H1 (cell line): ENCODE data around the gene DYNLT1. TPM values are rescaled to one million over a fixed set of nuclear protein-coding genes. Genes with fewer than 3 reads are reported as not detected.

ENCODE experiments used
- CTCF ChIA-PET: fragments of 300-600 bp; sonication (Branson Sonifier 250); formaldehyde crosslinking; loops from one replicate; lab custom pipeline; 2021; ENCODE audit not compliant: partially characterized antibody; lab: Charles Lee
- POLR2A ChIA-PET: fragments of 300-600 bp; sonication (Branson Sonifier 250); formaldehyde crosslinking; loops from one replicate; lab custom pipeline; 2021; ENCODE audit warnings: inconsistent platforms; ENCODE audit not compliant: partially characterized antibody; lab: Charles Lee
- DNase-seq, 2 experiments: peaks; one replicate each; pipeline versions ENCODE4 v3.0.0 to v3.0.0-alpha.2; 2010 to 2022; ENCODE audit warnings: low spot score in 2 of 2, low read depth in 1 of 2, mixed read lengths in 1 of 2
- FAIRE-seq: peaks from 2 replicates; lab custom pipeline; 2011; peaks lifted over from hg19 to GRCh38; lab: Jason Lieb, UNC
- H2AFZ ChIP-seq: 2 replicates; pipeline ENCODE4 v1.8.1; 2012; ENCODE audit warnings: low read length, inconsistent platforms
- H2AK5ac ChIP-seq: 2 replicates; pipeline ENCODE4 v1.6.1; 2013; ENCODE audit warnings: low read depth, low read length
- H2BK120ac ChIP-seq: replicated peaks from 2 replicates; pipeline ENCODE3; 2013; ENCODE audit warnings: low read depth, low read length, inconsistent platforms
- H2BK12ac ChIP-seq: 2 replicates; pipeline ENCODE4 v1.6.1; 2013; ENCODE audit warnings: low read depth, low read length
- H2BK15ac ChIP-seq: 2 replicates; pipeline ENCODE4 v1.6.1; 2013; ENCODE audit warnings: low read length
- H2BK20ac ChIP-seq: 2 replicates; pipeline ENCODE4 v1.6.1; 2013; ENCODE audit warnings: low read length
- H2BK5ac ChIP-seq: 2 replicates; pipeline ENCODE4 v1.6.1; 2013; ENCODE audit warnings: low read depth, low read length
- H3K14ac ChIP-seq: 2 replicates; pipeline ENCODE4 v1.6.1; 2013; ENCODE audit warnings: inconsistent platforms; ENCODE audit not compliant: insufficient read length
- H3K18ac ChIP-seq: 2 replicates; pipeline ENCODE4 v1.6.1; 2013; ENCODE audit warnings: low read length; ENCODE audit errors: extremely low read depth
- H3K23ac ChIP-seq: 2 replicates; pipeline ENCODE4 v1.6.1; 2013; ENCODE audit warnings: inconsistent platforms; ENCODE audit not compliant: insufficient read length
- H3K23me2 ChIP-seq: 2 replicates; pipeline ENCODE4 v1.6.1; 2013; ENCODE audit warnings: low read depth, low read length
- H3K27ac ChIP-seq: 2 replicates; pipeline ENCODE4 v1.6.1; 2011; ENCODE audit warnings: low read depth, low read length, inconsistent platforms
- H3K27me3 ChIP-seq, 4 experiments: replicated peaks in 1 of 4; 1 replicate in 1 of 4; 2 replicates in 3 of 4; pipeline versions ENCODE4 v1.6.1 to v1.8.1; 2011 to 2013; ENCODE audit warnings: low read length in 3 of 4, mild to moderate bottlenecking in 3 of 4, inconsistent platforms in 2 of 4, mixed read lengths in 2 of 4, moderate library complexity in 1 of 4; ENCODE audit not compliant: control insufficient read depth in 3 of 4, insufficient read depth in 3 of 4; ENCODE audit errors: extremely low read depth in 1 of 4
- H3K36me3 ChIP-seq, 4 experiments: 2 replicates each; pipeline versions ENCODE4 v1.6.1 to v1.8.1; 2011 to 2013; ENCODE audit warnings: mild to moderate bottlenecking in 4 of 4, low read length in 3 of 4, moderate library complexity in 2 of 4, control low read depth in 1 of 4, inconsistent platforms in 1 of 4; ENCODE audit not compliant: insufficient read depth in 4 of 4, control insufficient read depth in 2 of 4
- H3K4ac ChIP-seq: replicated peaks from 2 replicates; pipeline ENCODE3; 2013; ENCODE audit warnings: low read length, low read depth, mixed read lengths, inconsistent platforms; ENCODE audit not compliant: insufficient read length
- H3K4me1 ChIP-seq, 4 experiments: replicated peaks in 1 of 4; 1 replicate in 1 of 4; 2 replicates in 3 of 4; pipeline versions ENCODE4 v1.6.1 to v1.8.1; 2011 to 2013; ENCODE audit warnings: low read length in 3 of 4, inconsistent platforms in 2 of 4, mixed read lengths in 1 of 4; ENCODE audit not compliant: insufficient read depth in 4 of 4, control insufficient read depth in 3 of 4
- H3K4me2 ChIP-seq, 2 experiments: 2 replicates each; pipeline versions ENCODE4 v1.6.1 to v1.8.1; 2011 to 2013; ENCODE audit warnings: low read depth in 2 of 2, low read length in 2 of 2, control low read depth in 1 of 2, inconsistent platforms in 1 of 2, mild to moderate bottlenecking in 1 of 2; ENCODE audit not compliant: insufficient read depth in 1 of 2
- H3K4me3 ChIP-seq, 4 experiments: fragments of 200-600, 300-600 bp in 1 of 4; sonication (generic), shearing (Covaris generic), sonication (Bioruptor Twin) in 1 of 4; 2 replicates each; pipeline versions ENCODE4 v1.5.1 to v1.8.1; 2011 to 2016; ENCODE audit warnings: low read length in 4 of 4, low read depth in 3 of 4, control low read depth in 2 of 4, inconsistent platforms in 2 of 4, mild to moderate bottlenecking in 2 of 4, mixed read lengths in 1 of 4, moderate library complexity in 1 of 4; ENCODE audit not compliant: insufficient read depth in 2 of 4; ENCODE audit errors: extremely low read depth in 1 of 4
- H3K56ac ChIP-seq: replicated peaks from 2 replicates; pipeline ENCODE3; 2013; ENCODE audit warnings: low read depth, mild to moderate bottlenecking, mixed read lengths, low read length, inconsistent platforms; ENCODE audit not compliant: insufficient read length
- H3K79me1 ChIP-seq: 2 replicates; pipeline ENCODE4 v1.6.1; 2013; ENCODE audit warnings: low read depth, low read length, control low read depth
- H3K79me2 ChIP-seq, 2 experiments: 2 replicates each; pipeline versions ENCODE4 v1.6.1 to v1.8.1; 2012 to 2013; ENCODE audit warnings: low read length in 2 of 2, mild to moderate bottlenecking in 2 of 2, inconsistent platforms in 1 of 2; ENCODE audit not compliant: insufficient read depth in 2 of 2, control insufficient read depth in 1 of 2
- H3K9ac ChIP-seq, 4 experiments: replicated peaks in 1 of 4; 1 replicate in 1 of 4; 2 replicates in 3 of 4; pipeline versions ENCODE4 v1.6.1 to v1.8.1; 2011 to 2013; ENCODE audit warnings: low read depth in 3 of 4, low read length in 3 of 4, control low read depth in 2 of 4, mild to moderate bottlenecking in 2 of 4, moderate library complexity in 2 of 4, inconsistent platforms in 1 of 4; ENCODE audit errors: extremely low read depth in 1 of 4
- H3K9me3 ChIP-seq, 2 experiments: 2 replicates each; pipeline versions ENCODE4 v1.6.1 to v1.8.1; 2012 to 2013; ENCODE audit warnings: mild to moderate bottlenecking in 2 of 2, moderate library complexity in 2 of 2, control low read depth in 1 of 2, inconsistent platforms in 1 of 2, low read depth in 1 of 2, low read length in 1 of 2, mixed read lengths in 1 of 2; ENCODE audit not compliant: insufficient read depth in 2 of 2
- H4K20me1 ChIP-seq, 2 experiments: replicated peaks in 1 of 2; 2 replicates each; pipeline versions ENCODE3 to v1.8.1; 2011 to 2013; ENCODE audit warnings: inconsistent platforms in 2 of 2, low read length in 2 of 2, mild to moderate bottlenecking in 1 of 2; ENCODE audit not compliant: insufficient read depth in 2 of 2, control insufficient read depth in 1 of 2
- H4K5ac ChIP-seq: 2 replicates; pipeline ENCODE4 v1.6.1; 2013; ENCODE audit warnings: low read length, low read depth, mixed read lengths, inconsistent platforms; ENCODE audit not compliant: insufficient read length
- H4K8ac ChIP-seq: 2 replicates; pipeline ENCODE4 v1.8.0; 2013; ENCODE audit warnings: mild to moderate bottlenecking, moderate library complexity, low read length, inconsistent platforms; ENCODE audit not compliant: insufficient read depth; ENCODE audit errors: extremely low read depth
- H4K91ac ChIP-seq: replicated peaks from 2 replicates; pipeline ENCODE3; 2013; ENCODE audit warnings: low read length, mixed read lengths, inconsistent platforms; ENCODE audit not compliant: insufficient read length
- BRCA1 ChIP-seq: IDR thresholded peaks from 2 replicates; pipeline ENCODE4 v1.6.1; 2012; ENCODE audit warnings: low read depth, low read length, improper control_type of control experiment
- CHD2 ChIP-seq: IDR thresholded peaks from 2 replicates; pipeline ENCODE4 v1.6.1; 2012; ENCODE audit warnings: low read length, improper control_type of control experiment
- GABPA ChIP-seq: IDR thresholded peaks from 2 replicates; pipeline ENCODE4 v1.6.1; 2011; ENCODE audit warnings: mild to moderate bottlenecking, low read length, moderate library complexity, borderline replicate concordance; ENCODE audit not compliant: insufficient read depth
- KDM4A ChIP-seq: IDR thresholded peaks from one replicate; pipeline ENCODE4 v1.7.1; 2012; ENCODE audit warnings: low read depth, mild to moderate bottlenecking, moderate library complexity, low read length, inconsistent platforms; ENCODE audit not compliant: severe bottlenecking
- NANOG ChIP-seq: IDR thresholded peaks from 2 replicates; pipeline ENCODE4 v1.6.1; 2011; ENCODE audit warnings: low read length, low read depth, mild to moderate bottlenecking, inconsistent platforms; ENCODE audit not compliant: insufficient read depth, poor library complexity, severe bottlenecking
- POU5F1 ChIP-seq: IDR thresholded peaks from 2 replicates; pipeline ENCODE4 v1.6.1; 2011; ENCODE audit warnings: low read depth, mild to moderate bottlenecking, low read length, moderate library complexity
- RBBP5 ChIP-seq: IDR thresholded peaks from 2 replicates; pipeline ENCODE4 v1.7.1; 2012; ENCODE audit warnings: low read depth, mild to moderate bottlenecking, inconsistent platforms, low read length, moderate library complexity, borderline replicate concordance
- RNF2 ChIP-seq: fragments of 200-900, 300-1000 bp; sonication (generic); IDR thresholded peaks from 2 replicates; pipeline ENCODE4 v1.7.1; 2016; ENCODE audit warnings: borderline replicate concordance, low read depth, mild to moderate bottlenecking, antibody characterized with exemption, low read length; ENCODE audit not compliant: poor library complexity, severe bottlenecking; ENCODE audit errors: missing control alignments
- TCF12 ChIP-seq: IDR thresholded peaks from 2 replicates; pipeline ENCODE4 v1.6.1; 2011; ENCODE audit warnings: low read depth, mild to moderate bottlenecking, low read length
- WGBS, 2 experiments: shearing (Covaris generic) in 1 of 2; methylation state at CpG; one replicate each; pipeline versions ENCODE4 v1.1.6 to v1.1.7; 2013 to 2015; ENCODE audit warnings: low lambda C conversion rate in 2 of 2, mixed read lengths in 2 of 2, inconsistent platforms in 1 of 2, low coverage in 1 of 2, missing lambda C conversion rate in 1 of 2; ENCODE audit not compliant: insufficient replicate concordance in 2 of 2, insufficient coverage in 1 of 2, insufficient read length in 1 of 2; ENCODE audit errors: extremely low coverage in 1 of 2, missing lambda C conversion rate in 1 of 2; 5-methylcytosine and 5-hydroxymethylcytosine counted together
- polyA plus RNA-seq, 7 experiments: library from polyadenylated mRNA; depleted of rRNA in 3 of 7; stranded (reverse) in 5 of 7; unstranded in 2 of 7; fragments of >200 nt in 5 of 7; fragments of 200-250 nt in 2 of 7; gene quantifications; 1 replicate in 5 of 7; 2 replicates in 1 of 7; 4 replicates in 1 of 7; pipeline versions ENCODE4 v1.2.1 to v1.2.3, GENCODE V29; 2011 to 2013; ENCODE audit warnings: missing spikeins in 2 of 7, mixed read lengths in 2 of 7
- total RNA-seq: library from RNA; stranded (reverse); fragmentation: NEBNext Ultra II Directional; extraction: Animal tissue kit (Norgen Biotek cat#: 25700); gene quantifications from 2 replicates; pipeline ENCODE4 v1.2.1, GENCODE V29; 2021
- TF ChIP-seq, protein P1 (sequence below): IDR thresholded peaks from 2 replicates; pipeline ENCODE4 v1.6.1; 2011; ENCODE audit warnings: low read depth, mild to moderate bottlenecking, low read length; ENCODE audit not compliant: insufficient read depth
- TF ChIP-seq, protein P2 (sequence below): IDR thresholded peaks from 2 replicates; pipeline ENCODE4 v1.6.1; 2011; ENCODE audit warnings: low read length, improper control_type of control experiment

DYNLT1 gene
- total and polyA plus RNA-seq, 2 of the 8 experiments (the other 6 are each of a cell fraction or from before 2014, with no cell fraction given): 119 to 245 TPM

DNA sequence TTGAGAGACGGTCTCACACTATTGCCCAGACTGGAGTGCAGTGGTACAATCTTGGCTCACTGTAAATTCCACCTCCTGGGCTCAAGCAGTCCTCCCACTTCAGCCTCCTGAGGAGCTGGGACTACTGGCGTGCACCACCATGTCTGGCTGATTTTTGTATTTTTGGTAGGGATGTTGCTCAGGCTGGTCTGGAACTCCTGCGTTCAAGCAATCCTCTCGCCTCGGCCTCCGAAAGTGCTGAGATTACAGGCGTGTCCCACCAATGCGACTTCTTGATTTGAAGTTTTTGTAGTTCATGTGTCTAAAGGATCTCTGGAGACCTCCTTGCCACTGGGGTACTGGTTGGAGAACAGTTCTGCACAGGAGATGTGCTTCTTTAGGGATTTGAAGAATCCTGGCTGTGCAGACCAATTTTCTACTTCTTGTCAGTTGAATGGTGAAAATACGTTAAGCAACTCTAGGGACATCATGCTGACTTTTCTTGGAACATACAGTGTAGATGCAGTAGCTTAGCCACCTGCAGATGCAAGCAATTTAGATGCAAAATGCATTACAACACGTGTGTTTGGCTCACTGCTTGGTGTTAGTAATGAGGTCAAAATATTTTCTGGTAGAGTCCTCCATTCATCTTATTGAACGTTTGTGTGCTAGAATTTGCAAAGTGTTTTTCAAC, 33.5 kb upstream of the DYNLT1 start:
- no peak overlapping the region for H3K14ac ChIP-seq
- H2AFZ ChIP-seq: no peak overlapping the region
- H3K23ac ChIP-seq: no peak overlapping the region
- DNase-seq (no peak), FAIRE-seq (no peak)
- no peak overlapping the region for H3K4ac ChIP-seq
- H3K27me3 ChIP-seq: no peaks in the 10 kb centered on the region
- H2BK15ac ChIP-seq: no peak overlapping the region
- no peak overlapping the region for H3K18ac ChIP-seq
- POLR2A ChIA-PET: no interaction called here
- H3K9me3 ChIP-seq: no peaks in the 10 kb centered on the region
- no peak overlapping the region for H2BK120ac ChIP-seq
- H2BK20ac ChIP-seq: no peak overlapping the region
- no peak overlapping the region for H4K91ac ChIP-seq
- no peak overlapping the region for H2BK12ac ChIP-seq
- H3K4me1 ChIP-seq: no peaks in the 10 kb centered on the region
- H3K79me1 ChIP-seq: no peaks in the 10 kb centered on the region
- H3K9ac ChIP-seq: no peak overlapping the region
- H2BK5ac ChIP-seq: no peak overlapping the region
- H3K56ac ChIP-seq: no peak overlapping the region
- H3K79me2 ChIP-seq: no peaks in the 10 kb centered on the region
- no peaks in the 10 kb centered on the region for H3K23me2 ChIP-seq
- WGBS, 2 experiments: 84% methylated on average over 11 of the region's 11 CpGs; no CpG with 5 or more reads in 1 of the 2 experiments
- no peak overlapping the region for H4K5ac ChIP-seq
- H4K20me1 ChIP-seq: no peaks in the 10 kb centered on the region
- H3K4me3 ChIP-seq: no peak overlapping the region
- H2AK5ac ChIP-seq: no peak overlapping the region
- no peak overlapping the region for H4K8ac ChIP-seq
- H3K27ac ChIP-seq: no peak overlapping the region
- H3K36me3 ChIP-seq: no peaks in the 10 kb centered on the region
- CTCF ChIA-PET: interaction anchor here (0.5 to 1.2 kb wide), 4 partner anchors 18 to 447 kb away, joined by 3 to 4 read pairs (median 4); no protein-coding TSS in a partner anchor
- H3K4me2 ChIP-seq: no peak overlapping the region
- TF ChIP-seq TCF12: no peak
- no peak for TF ChIP-seq CHD2
- no peak for TF ChIP-seq POU5F1
- TF ChIP-seq, protein P1, sequence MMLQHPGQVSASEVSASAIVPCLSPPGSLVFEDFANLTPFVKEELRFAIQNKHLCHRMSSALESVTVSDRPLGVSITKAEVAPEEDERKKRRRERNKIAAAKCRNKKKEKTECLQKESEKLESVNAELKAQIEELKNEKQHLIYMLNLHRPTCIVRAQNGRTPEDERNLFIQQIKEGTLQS: no peak
- TF ChIP-seq BRCA1: no peak
- no peak for TF ChIP-seq RBBP5
- no peak for TF ChIP-seq NANOG
- TF ChIP-seq GABPA: no peak
- TF ChIP-seq, protein P2, sequence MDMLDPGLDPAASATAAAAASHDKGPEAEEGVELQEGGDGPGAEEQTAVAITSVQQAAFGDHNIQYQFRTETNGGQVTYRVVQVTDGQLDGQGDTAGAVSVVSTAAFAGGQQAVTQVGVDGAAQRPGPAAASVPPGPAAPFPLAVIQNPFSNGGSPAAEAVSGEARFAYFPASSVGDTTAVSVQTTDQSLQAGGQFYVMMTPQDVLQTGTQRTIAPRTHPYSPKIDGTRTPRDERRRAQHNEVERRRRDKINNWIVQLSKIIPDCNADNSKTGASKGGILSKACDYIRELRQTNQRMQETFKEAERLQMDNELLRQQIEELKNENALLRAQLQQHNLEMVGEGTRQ: no peak
- TF ChIP-seq RNF2: no peak
- TF ChIP-seq KDM4A: no peak
